NCI-H748 (cell line): Measurements from ENCODE around the gene B3GAT1.
"Not testable (repeated sequence)": the region's sequence is repeated elsewhere in the genome, so short reads cannot be mapped to it uniquely, and the experiment has no call there.

Experiments used
- DNase-seq: peaks from one replicate; lab custom pipeline; 2025; ENCODE audit not compliant: unreplicated experiment; lab: John Stamatoyannopoulos, UW

Gene B3GAT1

DNA sequence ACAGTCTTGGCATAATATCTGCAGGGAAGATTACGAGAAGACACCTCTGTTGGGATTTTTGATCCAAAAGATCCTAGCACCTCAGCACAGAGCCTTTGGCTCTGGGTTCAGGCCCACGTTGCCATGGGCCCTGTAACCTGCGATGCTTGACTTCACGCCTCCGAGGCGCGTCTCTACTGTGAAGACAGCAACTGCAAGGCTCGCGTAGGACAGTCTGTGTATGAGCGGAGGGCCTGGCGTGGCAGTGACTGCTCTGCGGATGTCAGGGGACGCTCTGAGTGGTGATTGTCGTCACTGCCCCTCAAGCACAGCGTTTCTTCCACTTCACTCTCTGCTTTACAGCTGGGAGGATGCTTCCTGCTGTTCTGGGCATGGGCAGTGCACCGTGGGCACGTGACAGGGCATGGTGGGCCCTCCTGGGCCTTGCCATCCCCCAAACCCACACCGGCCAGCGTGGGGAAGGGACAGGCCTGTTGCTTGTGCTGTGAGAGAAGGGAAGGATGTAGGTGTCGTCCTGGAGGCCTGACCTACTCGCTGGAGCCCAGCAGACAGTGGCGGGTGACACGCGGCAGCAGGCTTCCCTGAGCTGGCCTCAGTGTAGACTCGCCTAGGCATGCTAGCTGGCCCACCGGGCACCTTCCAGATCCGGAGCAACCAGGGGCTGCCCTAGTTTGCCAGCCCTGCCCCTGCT lies 53.7 kb downstream of the B3GAT1 start:
- no peak for DNase-seq

DNA sequence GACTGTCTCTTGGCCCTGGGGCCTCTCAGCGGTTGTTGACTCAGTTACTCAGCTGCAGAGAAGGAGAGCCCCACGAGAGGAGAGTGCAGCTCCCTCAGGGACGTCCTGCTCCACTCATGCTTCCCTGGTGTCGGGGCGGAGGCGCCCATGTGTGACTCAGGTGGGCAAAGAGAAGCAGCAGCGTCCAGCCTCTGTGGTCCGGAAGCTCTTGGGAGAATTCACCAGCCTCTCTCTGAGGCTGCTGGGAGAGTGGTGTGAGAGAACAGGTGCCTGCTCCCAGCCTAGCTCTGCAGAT lies 54.5 kb downstream of the B3GAT1 start:
- DNase-seq: no peak

DNA sequence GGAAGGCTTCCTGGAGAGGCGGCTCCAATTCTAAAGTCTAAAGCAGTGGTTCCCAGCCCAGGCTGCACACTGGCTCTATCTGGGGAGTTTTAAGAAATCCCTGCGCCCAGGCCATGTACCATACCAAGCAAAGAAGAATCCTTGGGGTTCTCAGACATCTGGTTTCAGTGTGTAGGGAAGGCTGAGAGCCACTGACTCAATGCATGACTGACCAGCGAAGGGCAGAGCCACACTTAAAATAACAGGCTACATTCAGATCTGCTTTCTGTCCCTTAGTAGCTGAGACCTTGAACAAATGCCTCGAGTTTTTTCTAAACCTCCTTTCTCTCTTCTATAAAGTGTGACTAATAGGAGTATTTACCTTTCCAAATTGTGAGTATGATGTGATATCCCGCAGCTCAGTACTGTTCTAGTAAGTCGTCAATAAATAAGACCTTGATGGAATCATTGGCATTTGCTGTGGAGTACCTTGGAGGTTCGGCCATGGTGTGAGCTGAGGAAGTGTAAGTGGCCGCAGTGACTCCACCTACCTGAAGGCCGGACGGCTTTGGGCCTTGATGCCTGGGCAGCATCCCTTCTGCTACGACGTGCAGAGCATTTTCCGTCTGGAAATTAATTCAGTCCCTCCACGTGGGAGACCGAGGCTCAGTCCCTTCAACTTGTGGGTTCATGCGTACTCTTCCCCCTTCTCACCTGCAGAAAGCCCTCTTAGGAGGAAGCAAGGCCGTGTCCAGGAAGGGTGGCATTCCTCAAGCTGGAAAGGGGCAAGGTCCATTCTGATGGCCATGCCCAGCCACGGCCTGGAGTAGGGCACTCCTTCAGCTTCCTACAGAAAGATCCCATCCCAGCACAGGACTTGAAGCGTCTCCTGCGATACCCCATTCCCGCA lies 55.1 kb downstream of the B3GAT1 start:
- DNase-seq: no peak

DNA sequence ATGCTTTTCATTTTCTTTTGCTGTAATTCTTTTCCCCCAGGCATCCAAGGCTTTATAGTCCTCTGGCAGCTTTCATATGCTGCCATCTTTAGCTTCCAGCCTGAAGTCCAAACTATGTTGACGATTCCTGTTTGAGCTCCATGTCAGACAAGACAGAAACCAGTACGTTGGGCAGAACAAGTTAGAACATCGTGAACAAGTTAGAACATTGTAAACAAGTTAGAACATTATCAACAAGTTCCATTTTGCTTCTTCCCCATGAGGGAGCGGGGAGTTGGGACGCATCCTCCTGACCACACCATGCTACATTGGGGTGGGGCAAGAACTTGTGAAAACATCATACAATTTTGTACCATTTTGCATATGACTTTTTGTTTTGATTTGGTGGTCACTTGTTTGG lies 56.4 kb downstream of the B3GAT1 start:
- DNase-seq: no peak

DNA sequence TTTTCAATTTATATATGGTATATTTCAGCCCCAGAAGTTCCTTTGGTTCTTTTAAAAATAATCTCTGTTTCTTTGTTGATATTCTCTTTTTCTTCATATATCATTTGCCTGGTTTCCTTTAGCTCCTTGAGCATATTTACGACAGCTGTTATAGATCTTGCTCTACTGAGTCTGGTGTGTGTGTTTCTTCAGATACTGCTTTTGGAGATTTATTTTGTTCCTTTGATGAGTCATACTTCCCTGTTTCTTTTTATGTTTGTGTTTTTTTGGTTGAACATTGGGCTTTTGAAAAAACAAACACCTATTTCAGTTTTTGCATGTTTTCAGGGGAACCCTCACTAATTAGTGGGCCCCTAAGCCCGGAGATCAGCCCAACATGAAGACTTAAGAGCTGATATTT lies 56.9 kb downstream of the B3GAT1 start:
- no peak for DNase-seq

DNA sequence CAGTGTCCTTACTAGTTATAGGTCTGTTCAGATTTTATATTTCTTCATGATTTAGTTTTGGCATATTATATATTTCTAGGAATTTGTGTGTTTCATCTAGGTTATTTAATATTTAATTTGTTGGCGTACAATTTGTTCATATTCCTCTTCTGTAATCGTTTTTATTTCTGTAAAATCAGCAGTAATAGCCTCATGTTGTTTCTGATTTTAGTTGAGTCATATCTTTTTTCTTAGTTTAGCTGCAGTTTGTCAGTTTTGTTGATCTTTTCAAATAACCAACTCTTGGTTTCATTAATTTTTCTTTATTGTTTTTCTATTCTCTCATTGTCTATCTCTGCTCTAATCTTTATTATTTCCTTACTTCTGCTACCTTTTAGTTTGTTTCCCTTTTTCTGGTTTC lies 59.9 kb downstream of the B3GAT1 start:
- DNase-seq: no peak

DNA sequence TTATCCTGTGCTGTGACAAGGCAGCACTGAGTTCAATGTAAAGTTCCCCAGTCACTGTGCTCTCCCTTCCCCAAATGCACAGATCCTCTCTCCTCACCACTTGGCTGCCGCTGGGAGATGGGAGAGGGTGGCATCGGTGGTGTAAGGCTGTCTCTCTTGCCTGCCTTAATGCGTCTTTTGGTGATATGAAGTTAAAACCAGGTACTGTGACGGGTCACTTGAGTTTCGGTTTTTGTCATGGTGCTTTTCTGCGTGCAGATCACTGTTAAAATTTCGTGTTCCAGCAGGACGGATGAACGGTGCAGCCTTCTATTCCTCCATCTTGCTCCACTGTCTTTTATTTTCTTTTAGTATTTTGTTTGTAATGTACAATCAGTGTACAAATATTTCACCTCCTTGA lies 61.7 kb downstream of the B3GAT1 start:
- no peak for DNase-seq

DNA sequence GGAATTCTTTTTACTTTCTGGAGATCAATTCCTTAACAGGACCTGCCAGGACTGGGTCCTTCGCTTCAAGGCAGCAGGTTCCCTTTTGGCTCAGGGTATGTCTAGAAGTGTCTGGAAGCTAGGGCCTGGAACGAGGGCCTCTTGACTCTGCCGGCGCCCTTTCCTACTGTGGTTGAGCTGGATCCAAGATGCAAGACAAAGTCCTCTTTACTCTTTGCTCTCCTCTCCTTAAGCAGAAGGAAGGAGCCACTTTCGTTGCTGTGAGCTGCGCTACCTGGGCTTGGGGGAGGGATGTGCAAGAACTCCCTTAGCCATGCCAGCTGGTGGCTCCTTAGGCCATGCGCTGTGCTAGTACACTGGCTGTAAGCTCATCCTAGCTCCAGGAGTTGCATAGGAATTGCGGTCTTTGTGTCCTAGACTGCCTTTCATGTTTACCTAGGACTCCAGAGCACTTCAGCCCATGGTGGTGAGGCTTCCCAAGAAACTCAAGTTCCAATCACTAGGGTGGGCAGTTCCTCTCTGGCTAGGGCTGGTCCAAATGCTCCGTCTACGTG lies 62.2 kb downstream of the B3GAT1 start:
- no peak for DNase-seq

DNA sequence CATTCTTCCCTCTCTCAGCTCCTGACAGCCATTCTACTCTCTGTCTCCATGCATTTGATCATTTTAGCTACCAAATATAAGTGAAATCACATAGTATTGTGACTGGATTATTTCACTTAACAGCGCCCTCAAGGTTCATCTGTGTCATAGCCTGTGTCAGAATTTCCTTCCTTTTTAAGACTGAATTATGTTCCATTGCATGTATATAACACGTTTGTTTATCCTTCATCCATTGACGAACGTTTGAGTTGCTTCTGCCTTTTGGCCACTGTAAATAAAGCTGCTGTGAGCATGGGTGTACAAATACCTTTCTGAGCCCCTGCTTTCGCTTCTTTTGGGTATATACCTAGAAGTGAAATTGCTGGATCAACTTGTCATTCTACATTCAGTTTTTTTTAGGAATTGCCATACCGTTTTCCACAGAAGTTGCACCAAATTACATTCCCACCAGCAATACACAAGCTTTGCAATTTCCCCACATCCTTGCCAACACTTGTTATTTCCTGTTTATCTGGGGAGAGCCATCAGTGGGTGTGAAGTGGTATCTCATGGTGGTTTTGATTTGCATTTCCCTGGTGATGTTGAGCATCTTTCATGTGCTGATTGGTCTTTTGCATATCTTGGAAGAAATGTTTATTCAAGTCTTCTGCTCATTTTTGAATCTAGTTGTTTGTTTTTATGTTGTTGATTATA lies 62.8 kb downstream of the B3GAT1 start:
- DNase-seq: no peak

DNA sequence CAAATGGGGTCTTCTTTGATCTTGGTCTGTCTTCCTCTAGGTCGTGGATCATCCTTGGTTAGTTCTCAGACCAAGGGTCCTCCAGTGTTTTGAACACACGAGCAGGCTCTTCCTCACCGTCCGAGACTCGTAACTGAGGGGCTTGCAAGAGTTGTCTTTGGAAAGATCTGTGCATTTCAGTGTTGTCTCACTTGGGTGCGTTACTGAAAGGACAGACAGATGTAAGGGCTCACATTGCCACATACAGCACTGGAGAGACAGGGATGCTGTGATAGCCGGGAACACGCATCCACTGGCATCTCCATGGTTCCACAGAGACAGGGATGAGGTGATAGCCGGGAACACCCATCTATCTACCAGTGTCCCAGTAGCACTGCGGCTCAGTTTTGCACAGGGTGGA lies 64.6 kb downstream of the B3GAT1 start:
- no peak for DNase-seq

DNA sequence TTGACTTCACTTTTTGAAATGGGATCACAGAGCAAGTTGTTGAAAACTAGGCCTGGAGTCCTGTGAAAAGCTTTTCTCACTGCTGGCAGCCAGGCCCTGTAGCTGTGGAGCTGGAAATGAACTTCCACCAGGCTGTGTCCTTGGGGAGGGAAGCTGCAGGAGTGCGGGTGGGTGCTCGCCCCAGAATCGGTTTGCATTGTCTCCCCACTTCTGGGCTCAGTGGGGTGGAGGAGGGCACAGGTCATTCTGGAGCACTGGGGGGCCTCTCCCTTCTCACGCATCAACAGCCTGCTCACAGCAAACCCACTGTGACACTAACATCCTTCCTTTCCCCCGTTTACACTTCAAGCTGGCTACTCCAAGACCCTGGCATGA lies 65.1 kb downstream of the B3GAT1 start:
- no peak for DNase-seq

DNA sequence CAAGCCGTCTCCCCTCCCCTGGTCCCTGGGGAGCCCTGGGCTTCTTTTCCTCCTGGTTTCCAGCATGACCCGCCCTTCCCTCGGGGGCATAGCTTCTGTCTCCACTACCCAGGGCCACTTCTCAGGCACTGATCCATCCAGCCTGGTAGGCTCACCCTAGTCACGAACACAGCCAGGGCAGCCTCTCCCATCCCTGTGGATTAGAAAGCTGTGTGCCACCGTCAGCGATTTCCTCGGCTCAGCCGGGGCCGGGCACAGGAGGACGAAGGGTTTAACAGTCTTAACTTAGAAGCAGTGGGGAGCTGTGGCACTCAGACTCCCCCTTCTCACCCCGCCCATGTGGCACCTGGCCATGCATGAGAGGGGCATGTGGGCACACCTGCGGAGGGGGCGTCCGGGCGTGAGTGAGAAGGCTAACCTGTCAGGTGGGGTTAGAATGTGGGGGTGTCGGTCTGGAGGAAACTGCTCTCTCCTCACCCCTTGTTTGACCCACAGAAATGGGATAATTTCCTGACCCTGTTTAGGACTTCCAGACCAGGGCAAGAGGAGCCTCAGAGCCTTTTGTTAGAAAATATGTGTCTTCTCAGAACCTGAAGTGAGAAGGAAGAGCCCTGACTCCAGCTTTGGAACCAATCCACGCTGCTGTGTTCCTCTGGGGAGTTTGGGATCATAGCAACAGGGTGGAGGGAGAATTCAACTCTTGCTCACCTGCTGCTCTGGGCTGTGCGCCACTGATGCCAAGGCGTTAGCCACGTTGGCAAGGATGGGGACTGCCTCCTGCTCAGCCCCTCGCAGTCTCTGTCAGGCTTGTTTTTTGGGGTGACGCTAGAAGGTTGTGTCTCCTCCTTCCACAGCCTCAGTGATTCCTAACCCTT lies 65.7 kb downstream of the B3GAT1 start:
- DNase-seq: no peak

DNA sequence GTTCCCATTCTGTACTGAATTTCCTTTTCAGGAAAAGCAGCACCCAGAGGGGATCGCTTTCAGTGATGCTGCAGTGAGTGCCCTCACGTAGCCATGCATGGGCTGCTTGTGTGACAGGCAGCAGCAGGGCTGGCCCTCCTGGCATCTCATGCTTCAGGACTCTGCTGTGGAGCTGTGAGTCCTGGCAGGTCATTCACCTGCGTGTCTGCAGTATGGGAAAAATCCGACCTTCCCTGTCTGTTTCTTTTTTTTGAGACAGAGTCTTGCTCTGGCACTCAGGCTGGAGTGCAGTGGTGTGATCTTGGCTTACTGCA lies 66.8 kb downstream of the B3GAT1 start:
- no peak for DNase-seq

DNA sequence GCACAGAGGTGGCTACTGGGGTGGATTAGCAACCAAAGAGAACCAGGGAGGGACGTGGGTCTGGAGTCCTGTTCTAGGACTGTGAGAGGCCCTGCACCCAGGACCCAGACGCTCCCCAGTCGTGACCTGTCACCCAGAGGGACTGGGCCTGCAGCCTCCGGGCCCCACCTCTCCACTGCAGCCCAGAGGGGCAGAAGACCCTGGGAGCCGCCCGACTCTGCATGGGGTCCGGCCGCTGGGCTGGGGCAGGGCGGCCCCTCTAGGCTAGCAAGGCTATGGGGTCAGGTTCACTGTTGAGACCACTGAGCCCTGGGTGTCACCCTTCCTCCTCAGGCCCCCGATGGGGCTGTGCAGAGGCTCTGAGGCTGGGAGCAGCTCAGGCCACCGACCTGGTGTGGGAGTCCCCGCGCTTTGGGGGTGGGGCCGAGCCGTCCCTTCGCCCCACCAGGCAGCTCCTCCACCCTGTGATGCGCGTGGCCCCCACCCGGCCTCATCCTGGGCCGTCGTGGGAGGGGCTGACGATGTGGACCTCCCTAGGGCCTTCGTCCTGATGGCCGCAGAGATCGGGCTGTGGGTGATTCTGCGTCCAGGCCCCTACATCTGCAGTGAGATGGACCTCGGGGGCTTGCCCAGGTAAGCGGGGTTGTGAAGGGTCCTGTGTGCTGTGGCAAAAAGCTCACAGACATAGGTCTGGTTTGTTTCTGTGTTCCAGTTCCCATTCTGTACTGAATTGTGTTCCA lies 67.4 kb downstream of the B3GAT1 start:
- DNase-seq: not testable (repeated sequence)

DNA sequence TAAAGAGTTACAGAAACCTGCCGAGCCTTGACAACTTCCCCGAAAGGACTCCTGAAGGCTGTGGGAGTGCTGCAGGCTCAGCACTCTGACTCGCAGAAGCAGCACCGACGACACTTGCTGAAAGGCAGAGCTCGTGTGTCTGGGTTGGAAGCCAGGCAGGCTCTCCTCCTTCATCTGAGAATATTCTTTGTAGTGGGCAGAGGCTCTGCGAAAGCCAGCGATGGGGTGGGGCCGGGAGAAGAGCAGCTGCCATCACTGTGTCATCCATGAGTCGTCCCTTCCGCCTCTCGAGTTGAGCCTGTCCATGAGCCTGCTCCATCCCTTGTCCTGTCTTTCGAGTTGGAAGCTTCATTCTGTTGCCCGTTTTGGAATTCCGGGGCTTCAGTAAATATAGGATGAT lies 68.4 kb downstream of the B3GAT1 start:
- no peak for DNase-seq

DNA sequence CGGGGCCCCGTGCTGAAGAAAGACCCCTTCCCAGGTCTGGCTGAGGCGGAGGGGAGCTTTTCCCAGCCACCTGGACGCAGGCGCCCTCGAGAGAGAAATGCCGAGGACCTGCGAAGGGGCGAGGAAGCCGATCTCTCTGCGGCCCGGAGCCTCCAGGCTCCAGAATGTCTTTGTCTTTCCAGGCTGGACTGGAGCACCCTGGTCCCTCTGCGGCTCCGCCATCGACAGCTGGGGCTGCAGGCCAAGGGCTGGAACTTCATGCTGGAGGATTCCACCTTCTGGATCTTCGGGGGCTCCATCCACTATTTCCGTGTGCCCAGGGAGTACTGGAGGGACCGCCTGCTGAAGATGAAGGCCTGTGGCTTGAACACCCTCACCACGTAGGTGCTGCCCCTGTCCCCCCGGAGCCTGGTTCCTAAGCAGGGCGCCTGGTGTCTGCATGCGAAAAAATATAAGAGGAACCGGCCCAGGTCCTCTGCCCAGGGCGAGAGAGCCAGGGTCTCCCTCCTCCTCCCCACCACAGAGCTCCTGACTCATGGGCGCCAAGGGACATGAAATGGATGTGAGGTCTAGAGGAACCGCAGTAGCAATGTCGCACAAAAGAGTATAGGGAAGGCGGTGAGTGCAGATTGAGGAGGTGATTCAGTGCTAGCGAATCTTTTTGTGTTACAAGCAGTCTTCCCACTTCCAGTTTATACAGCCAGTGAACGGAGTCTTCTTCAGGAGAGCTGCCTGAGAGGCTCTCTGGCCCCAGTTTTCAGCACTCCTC lies 69.3 kb downstream of the B3GAT1 start:
- DNase-seq: no peak

DNA sequence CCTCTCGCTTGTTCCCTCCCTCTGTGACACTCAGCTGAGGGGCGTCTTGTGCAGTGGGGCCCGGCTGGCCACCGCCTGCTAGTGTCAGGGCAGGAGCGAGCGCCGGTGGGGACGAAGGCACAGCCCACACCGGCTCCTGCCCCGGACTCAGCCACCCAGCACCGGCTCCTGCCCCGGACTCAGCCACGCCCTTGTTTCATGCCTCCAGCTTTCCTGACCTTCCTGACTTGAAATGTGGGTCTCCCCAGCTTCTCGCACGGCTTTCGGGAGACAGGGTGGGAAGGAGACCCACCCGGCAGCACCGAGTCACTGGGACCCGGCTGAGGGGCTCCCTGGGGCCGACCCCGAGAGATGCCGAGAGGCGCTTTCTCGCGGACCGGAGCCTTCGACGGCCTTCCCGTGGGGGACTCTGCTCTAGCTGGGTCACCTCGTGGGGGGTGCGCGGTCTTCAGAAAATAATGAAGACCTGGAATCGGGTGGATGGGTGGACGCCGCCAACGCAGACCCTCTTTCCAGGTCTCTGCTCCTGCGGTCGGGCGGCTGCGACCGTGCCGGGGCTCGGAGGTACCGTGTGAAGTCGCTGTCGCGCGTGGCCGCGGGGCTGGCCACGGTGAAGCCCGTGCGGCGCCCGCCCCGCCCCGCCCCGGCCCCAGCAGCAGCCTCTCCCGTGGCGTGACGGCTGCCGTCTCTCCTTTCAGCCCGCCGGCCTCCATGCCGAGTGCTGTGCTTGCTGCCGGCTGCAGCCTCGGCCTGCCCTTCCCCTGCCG lies 70.1 kb downstream of the B3GAT1 start:
- DNase-seq: no peak

DNA sequence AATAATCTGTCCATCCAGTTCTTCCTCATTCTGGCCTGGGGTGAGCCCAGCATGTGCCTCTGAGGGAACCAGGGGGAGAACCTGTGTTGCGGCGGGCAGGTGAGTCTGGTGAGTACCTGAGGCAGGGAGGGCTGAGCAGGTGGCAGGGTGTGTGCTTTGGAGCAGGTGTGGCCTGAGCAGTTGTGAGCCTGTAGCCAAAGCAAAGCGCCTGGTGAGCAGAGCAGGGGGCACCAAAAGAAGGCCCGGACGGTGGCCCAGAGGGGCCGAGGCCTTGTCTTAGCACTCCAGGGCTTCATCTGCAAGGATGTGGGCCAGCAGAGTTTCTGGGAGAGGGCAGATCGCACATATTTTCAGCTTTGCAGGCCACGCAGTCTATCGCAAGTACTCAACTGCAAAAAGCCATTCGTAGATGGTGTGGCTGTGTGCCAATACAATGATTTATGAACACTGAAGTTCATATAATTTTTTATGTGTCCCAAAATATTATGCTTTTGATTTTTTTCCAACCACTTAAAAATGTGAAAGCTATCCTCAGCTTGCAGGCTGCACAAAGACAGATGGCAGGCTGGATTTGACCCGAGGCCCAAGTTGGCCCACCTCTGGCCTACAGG lies 71.6 kb downstream of the B3GAT1 start:
- no peak for DNase-seq

DNA sequence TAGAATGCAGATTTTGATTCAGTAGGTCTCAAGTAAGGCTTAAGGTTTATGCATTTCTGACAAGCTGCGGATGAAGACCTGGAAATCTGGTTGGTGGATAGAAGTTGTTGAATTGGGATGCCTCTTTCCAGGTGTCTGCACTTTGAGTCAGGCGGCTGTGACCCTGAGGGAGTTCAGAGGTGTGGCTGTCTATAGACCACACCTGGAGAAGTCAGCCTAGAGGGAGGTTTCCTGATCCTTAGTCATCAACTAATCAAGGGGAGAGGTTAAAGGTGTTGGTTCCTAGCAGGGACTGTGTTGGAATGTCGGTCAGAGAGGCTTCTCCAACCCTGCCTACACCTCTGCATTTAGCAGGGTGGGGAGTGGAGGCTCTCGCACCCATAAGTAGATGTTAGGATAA lies 72.3 kb downstream of the B3GAT1 start:
- no peak for DNase-seq
